GM21825 (cell line): Measurements from ENCODE around the gene DYRK1B.
"Not testable (repeated sequence)": the region's sequence is repeated elsewhere in the genome, so short reads cannot be mapped to it uniquely, and the experiment has no call there.

Source experiments
- ATAC-seq: cut with Tn5 transposase; IDR thresholded peaks from one replicate; pipeline ENCODE4 v1.9.1; 2021; ENCODE audit warnings: mild to moderate bottlenecking, moderate library complexity; ENCODE audit not compliant: unreplicated experiment

Gene DYRK1B

GRCh38 chr19:39833464-39834286 is at the start of gene DYRK1B:
TSS of gene DYRK1B (minus strand) at chr19:39834162. CDS start at chr19:39831867, 2,295 bp downstream.
- peak; percentile 81 for ATAC-seq

- not testable (repeated sequence) for ATAC-seq
Measured at GRCh38 chr19:39882645-39883044, 48.7 kb upstream of the DYRK1B start.

- not testable (repeated sequence) for ATAC-seq
Measured at GRCh38 chr19:39881495-39882110, 47.6 kb upstream of the DYRK1B start.

GRCh38 chr19:39880241-39880640 is 46.3 kb upstream of the DYRK1B start:
- ATAC-seq, result not testable (repeated sequence)

- not testable (repeated sequence) for ATAC-seq
Measured at GRCh38 chr19:39879796-39880195, 45.8 kb upstream of the DYRK1B start.

- not testable (repeated sequence) for ATAC-seq
Measured at GRCh38 chr19:39878866-39879265, 44.9 kb upstream of the DYRK1B start.

- no peak for ATAC-seq
Measured at GRCh38 chr19:39878398-39878797, 44.4 kb upstream of the DYRK1B start.

GRCh38 chr19:39877982-39878381 is 44.0 kb upstream of the DYRK1B start:
- not testable (repeated sequence) for ATAC-seq

GRCh38 chr19:39877488-39877887 is 43.5 kb upstream of the DYRK1B start:
- not testable (repeated sequence) for ATAC-seq

- ATAC-seq, result not testable (repeated sequence)
Measured at GRCh38 chr19:39876486-39876885, 42.5 kb upstream of the DYRK1B start.

GRCh38 chr19:39875401-39875864 is 41.5 kb upstream of the DYRK1B start:
- ATAC-seq, result not testable (repeated sequence)

GRCh38 chr19:39874404-39874803 is 40.4 kb upstream of the DYRK1B start:
- no peak for ATAC-seq

GRCh38 chr19:39873385-39873784 is 39.4 kb upstream of the DYRK1B start:
- no peak for ATAC-seq

GRCh38 chr19:39871886-39872866 is 38.2 kb upstream of the DYRK1B start:
- ATAC-seq, result no peak

- no peak for ATAC-seq
Measured at GRCh38 chr19:39871362-39871761, 37.4 kb upstream of the DYRK1B start.

- no peak for ATAC-seq
Measured at GRCh38 chr19:39870171-39870971, 36.4 kb upstream of the DYRK1B start.

GRCh38 chr19:39867952-39868351 is 34.0 kb upstream of the DYRK1B start:
- no peak for ATAC-seq

- no peak for ATAC-seq
Measured at GRCh38 chr19:39867133-39867532, 33.2 kb upstream of the DYRK1B start.

- ATAC-seq, result no peak
Measured at GRCh38 chr19:39865953-39866352, 32.0 kb upstream of the DYRK1B start.

GRCh38 chr19:39865186-39865585 is 31.2 kb upstream of the DYRK1B start:
- no peak for ATAC-seq
